Measurements from ENCODE around the gene PHTF2. TPM values are rescaled to one million over a fixed set of nuclear protein-coding genes. Genes with fewer than 3 reads are reported as not detected.

The PHTF2 gene
- total RNA-seq, 2 experiments from 2014 or later: 34.9 to 39.1 TPM

- ATAC-seq (no peak), DNase-seq (no peak)
- ChIA-PET POLR2A (no interaction called here), CTCF (interaction anchor here (1.1 to 1.6 kb wide), 5 partner anchors 10 to 262 kb away, joined by 4 to 6 read pairs (median 4); no protein-coding TSS in a partner anchor)
- Mint-ChIP-seq H3K4me1 (ENCODE audit: low read depth) (peaks cover 7% of the 10 kb centered on the region), H3K27me3 (ENCODE audit: low read depth) (no peaks in the 10 kb centered on the region), H3K27ac (no peak overlapping the region), H3K9me3 (ENCODE audit: insufficient read depth) (no peaks in the 10 kb centered on the region), H3K36me3 (ENCODE audit: low read depth) (peaks cover 7% of the 10 kb centered on the region), H3K4me3 (no peak overlapping the region)
These were observed 115.5 kb downstream of the PHTF2 start for GRCh38 chr7:77913977-77914607.

GRCh38 chr7:77917500-77918262 lies 119.1 kb downstream of the PHTF2 start:
- ATAC-seq (no peak), DNase-seq (no peak)
- POLR2A ChIA-PET: interaction anchor here (0.5 kb wide), 1 partner anchor 41 kb away, joined by 3 read pairs; no protein-coding TSS in a partner anchor
- Mint-ChIP-seq H3K4me1 (ENCODE audit: low read depth) (peaks cover 5% of the 10 kb centered on the region), H3K9me3 (ENCODE audit: insufficient read depth) (no peaks in the 10 kb centered on the region), H3K36me3 (ENCODE audit: low read depth) (peaks cover 6% of the 10 kb centered on the region), H3K27ac (no peak overlapping the region), H3K27me3 (ENCODE audit: low read depth) (no peaks in the 10 kb centered on the region), H3K4me3 (no peak overlapping the region)
- CTCF ChIA-PET: interaction anchor here (1.5 kb wide), 1 partner anchor 23 kb away, joined by 4 read pairs; no protein-coding TSS in a partner anchor

GRCh38 chr7:77918676-77919075 lies 120.1 kb downstream of the PHTF2 start:
- Mint-ChIP-seq H3K4me3 (no peak overlapping the region), H3K36me3 (ENCODE audit: low read depth) (peaks cover 10% of the 10 kb centered on the region), H3K27me3 (ENCODE audit: low read depth) (no peaks in the 10 kb centered on the region), H3K9me3 (ENCODE audit: insufficient read depth) (no peaks in the 10 kb centered on the region), H3K4me1 (ENCODE audit: low read depth) (peaks cover 9% of the 10 kb centered on the region), H3K27ac (no peak overlapping the region)
- CTCF ChIA-PET: interaction anchor here (1.5 kb wide), 1 partner anchor 22 kb away, joined by 4 read pairs; no protein-coding TSS in a partner anchor
- POLR2A ChIA-PET: no interaction called here
- ATAC-seq (no peak), DNase-seq (no peak)

GRCh38 chr7:77923419-77923818 lies 124.8 kb downstream of the PHTF2 start:
- H3K4me1 Mint-ChIP-seq (ENCODE audit: low read depth): peaks cover 7% of the 10 kb centered on the region
- POLR2A ChIA-PET: no interaction called here
- H3K27me3 Mint-ChIP-seq (ENCODE audit: low read depth): no peaks in the 10 kb centered on the region
- CTCF ChIA-PET: interaction anchor here (1.2 to 2.5 kb wide), 3 partner anchors 9 to 272 kb away, joined by 4 to 10 read pairs (median 6); no protein-coding TSS in a partner anchor
- DNase-seq (no peak), ATAC-seq (no peak)
- H3K27ac Mint-ChIP-seq: no peak overlapping the region
- H3K4me3 Mint-ChIP-seq: no peak overlapping the region
- H3K36me3 Mint-ChIP-seq (ENCODE audit: low read depth): peaks cover 14% of the 10 kb centered on the region
- no peaks in the 10 kb centered on the region for H3K9me3 Mint-ChIP-seq (ENCODE audit: insufficient read depth)

GRCh38 chr7:77930496-77930895 lies 131.9 kb downstream of the PHTF2 start:
- no peak overlapping the region for H3K27ac Mint-ChIP-seq
- H3K4me3 Mint-ChIP-seq: no peak overlapping the region
- peaks cover 7% of the 10 kb centered on the region for H3K4me1 Mint-ChIP-seq (ENCODE audit: low read depth)
- no peak for ATAC-seq
- peaks cover 15% of the 10 kb centered on the region for H3K36me3 Mint-ChIP-seq (ENCODE audit: low read depth)
- no peaks in the 10 kb centered on the region for H3K27me3 Mint-ChIP-seq (ENCODE audit: low read depth)
- POLR2A ChIA-PET: no interaction called here
- H3K9me3 Mint-ChIP-seq (ENCODE audit: insufficient read depth): no peaks in the 10 kb centered on the region
- CTCF ChIA-PET: interaction anchor here (1.1 kb wide), 1 partner anchor 279 kb away, joined by 3 read pairs; no protein-coding TSS in a partner anchor
- DNase-seq: no peak

- no peaks in the 10 kb centered on the region for H3K27me3 Mint-ChIP-seq (ENCODE audit: low read depth)
- no peak overlapping the region for H3K4me3 Mint-ChIP-seq
- POLR2A ChIA-PET: no interaction called here
- peak overlapping the region; percentile 26 for H3K27ac Mint-ChIP-seq
- DNase-seq (no peak), ATAC-seq (no peak)
- H3K4me1 Mint-ChIP-seq (ENCODE audit: low read depth): peaks cover 11% of the 10 kb centered on the region
- CTCF ChIA-PET: no interaction called here
- no peaks in the 10 kb centered on the region for H3K9me3 Mint-ChIP-seq (ENCODE audit: insufficient read depth)
- peaks cover 16% of the 10 kb centered on the region for H3K36me3 Mint-ChIP-seq (ENCODE audit: low read depth)
These were observed 133.3 kb downstream of the PHTF2 start for GRCh38 chr7:77931841-77932240.

- Mint-ChIP-seq H3K27me3 (ENCODE audit: low read depth) (no peaks in the 10 kb centered on the region), H3K4me1 (ENCODE audit: low read depth) (peaks cover 11% of the 10 kb centered on the region), H3K9me3 (ENCODE audit: insufficient read depth) (no peaks in the 10 kb centered on the region), H3K36me3 (ENCODE audit: low read depth) (peaks cover 16% of the 10 kb centered on the region), H3K4me3 (no peak overlapping the region), H3K27ac (no peak overlapping the region)
- CTCF ChIA-PET: interaction anchor here (0.6 to 3.4 kb wide), 4 partner anchors 56 to 282 kb away, joined by 3 to 20 read pairs (median 12); no protein-coding TSS in a partner anchor
- no peak for DNase-seq
- POLR2A ChIA-PET: no interaction called here
- no peak for ATAC-seq
These were observed 134.8 kb downstream of the PHTF2 start for GRCh38 chr7:77933394-77933793.

GRCh38 chr7:77935652-77936348 lies 137.2 kb downstream of the PHTF2 start:
- POLR2A ChIA-PET: interaction anchor here (0.7 kb wide), 1 partner anchor 176 kb away, joined by 3 read pairs; no protein-coding TSS in a partner anchor
- H3K27ac Mint-ChIP-seq: peak overlapping the region; percentile 61

GRCh38 chr7:77940647-77941046 lies 142.1 kb downstream of the PHTF2 start:
- no peak for ATAC-seq
- no peak overlapping the region for H3K4me3 Mint-ChIP-seq
- CTCF ChIA-PET: interaction anchor here (0.7 to 3.5 kb wide), 4 partner anchors 22 to 289 kb away, joined by 3 to 20 read pairs (median 4); no protein-coding TSS in a partner anchor

More at GRCh38 chr7:77935652-77936348, 137.2 kb downstream of the PHTF2 start:
- Mint-ChIP-seq H3K4me3 (no peak overlapping the region), H3K4me1 (ENCODE audit: low read depth) (peaks cover 11% of the 10 kb centered on the region), H3K9me3 (ENCODE audit: insufficient read depth) (no peaks in the 10 kb centered on the region), H3K27me3 (ENCODE audit: low read depth) (no peaks in the 10 kb centered on the region), H3K36me3 (ENCODE audit: low read depth) (peaks cover 8% of the 10 kb centered on the region)
- DNase-seq (no peak), ATAC-seq (no peak)
- CTCF ChIA-PET: interaction anchor here (0.6 to 3.4 kb wide), 14 partner anchors 12 to 289 kb away, joined by 3 to 20 read pairs (median 4); partner anchors contain the start of genes PHTF2 and TMEM60

GRCh38 chr7:77942431-77942830 lies 143.9 kb downstream of the PHTF2 start:
- Mint-ChIP-seq H3K36me3 (ENCODE audit: low read depth) (peaks cover 18% of the 10 kb centered on the region), H3K9me3 (ENCODE audit: insufficient read depth) (no peaks in the 10 kb centered on the region), H3K4me3 (no peak overlapping the region), H3K27ac (no peak overlapping the region), H3K4me1 (ENCODE audit: low read depth) (peaks cover 4% of the 10 kb centered on the region), H3K27me3 (ENCODE audit: low read depth) (no peaks in the 10 kb centered on the region)
- ChIA-PET CTCF (interaction anchor here (3.5 kb wide), 1 partner anchor 99 kb away, joined by 20 read pairs; no protein-coding TSS in a partner anchor), POLR2A (no interaction called here)
- ATAC-seq (no peak), DNase-seq (no peak)

More at GRCh38 chr7:77940647-77941046, 142.1 kb downstream of the PHTF2 start:
- Mint-ChIP-seq H3K27me3 (ENCODE audit: low read depth) (no peaks in the 10 kb centered on the region), H3K4me1 (ENCODE audit: low read depth) (peaks cover 7% of the 10 kb centered on the region), H3K36me3 (ENCODE audit: low read depth) (peaks cover 18% of the 10 kb centered on the region), H3K27ac (no peak overlapping the region), H3K9me3 (ENCODE audit: insufficient read depth) (no peaks in the 10 kb centered on the region)
- POLR2A ChIA-PET: no interaction called here
- peak; percentile 24 for DNase-seq
